ENCODE results near the gene NFXL1.
"Not testable (repeated sequence)": the region's sequence is repeated elsewhere in the genome, so short reads cannot be mapped to it uniquely, and the experiment has no call there.

The NFXL1 gene

GRCh38 chr4:47914220-47914925 is at the start of gene NFXL1:
Gene NFXL1, minus strand, starts transcription at chr4:47914583. Its CDS starts 380 bp downstream, at chr4:47914203.
- peak within 1 kb of the TSS; percentile 96 for H3K27ac Mint-ChIP-seq
- ATAC-seq (peak; percentile 98), DNase-seq (ENCODE audit: low spot score in 2 of 2) (peak; percentile 78 to 95)
- no peaks in the 10 kb centered on the region for H3K9me3 Mint-ChIP-seq
- H3K36me3 Mint-ChIP-seq = peaks cover 48% of the 10 kb centered on the region
- H3K4me1 Mint-ChIP-seq = peaks cover 23% of the 10 kb centered on the region
- H3K4me3 Mint-ChIP-seq = peak within 1 kb of the TSS; percentile 93

- DNase-seq (ENCODE audit: low spot score in 2 of 2) (no peak), ATAC-seq (no peak)
- H3K27ac Mint-ChIP-seq = no peak overlapping the region
- no peaks in the 10 kb centered on the region for H3K4me1 Mint-ChIP-seq
- H3K36me3 Mint-ChIP-seq = no peaks in the 10 kb centered on the region
- H3K4me3 Mint-ChIP-seq = no peak overlapping the region
- H3K9me3 Mint-ChIP-seq = no peaks in the 10 kb centered on the region
These were observed 40.3 kb upstream of the NFXL1 start for GRCh38 chr4:47954677-47955076.

GRCh38 chr4:47954245-47954644 is 39.9 kb upstream of the NFXL1 start:
- Mint-ChIP-seq H3K36me3 (no peaks in the 10 kb centered on the region), H3K4me1 (no peaks in the 10 kb centered on the region), H3K9me3 (no peaks in the 10 kb centered on the region), H3K27ac (no peak overlapping the region), H3K4me3 (no peak overlapping the region)
- DNase-seq (ENCODE audit: low spot score in 2 of 2) = no peak
- no peak for ATAC-seq

GRCh38 chr4:47945930-47946726 is 31.7 kb upstream of the NFXL1 start:
- H3K27ac Mint-ChIP-seq = no peak overlapping the region
- H3K4me1 Mint-ChIP-seq = no peaks in the 10 kb centered on the region
- no peaks in the 10 kb centered on the region for H3K36me3 Mint-ChIP-seq
- H3K9me3 Mint-ChIP-seq = no peaks in the 10 kb centered on the region
- DNase-seq (ENCODE audit: low spot score in 2 of 2) = no peak
- ATAC-seq = no peak
- no peak overlapping the region for H3K4me3 Mint-ChIP-seq

- no peak overlapping the region for H3K4me3 Mint-ChIP-seq
- no peaks in the 10 kb centered on the region for H3K4me1 Mint-ChIP-seq
- ATAC-seq (no peak), DNase-seq (ENCODE audit: low spot score in 2 of 2) (no peak)
- H3K27ac Mint-ChIP-seq = no peak overlapping the region
- no peaks in the 10 kb centered on the region for H3K9me3 Mint-ChIP-seq
- no peaks in the 10 kb centered on the region for H3K36me3 Mint-ChIP-seq
These were observed 27.9 kb upstream of the NFXL1 start for GRCh38 chr4:47942081-47942819.

- ATAC-seq (no peak), DNase-seq (ENCODE audit: low spot score in 2 of 2) (no peak)
- Mint-ChIP-seq H3K36me3 (no peaks in the 10 kb centered on the region), H3K4me3 (no peak overlapping the region), H3K4me1 (no peaks in the 10 kb centered on the region), H3K27ac (no peak overlapping the region), H3K9me3 (no peaks in the 10 kb centered on the region)
These were observed 25.1 kb upstream of the NFXL1 start for GRCh38 chr4:47939456-47939855.

- H3K4me1 Mint-ChIP-seq = no peaks in the 10 kb centered on the region
- no peak overlapping the region for H3K4me3 Mint-ChIP-seq
- no peak overlapping the region for H3K27ac Mint-ChIP-seq
- no peak for DNase-seq (ENCODE audit: low spot score in 2 of 2)
- no peaks in the 10 kb centered on the region for H3K36me3 Mint-ChIP-seq
- no peaks in the 10 kb centered on the region for H3K9me3 Mint-ChIP-seq
- ATAC-seq = no peak
These were observed 22.0 kb upstream of the NFXL1 start for GRCh38 chr4:47936336-47936735.

DNA sequence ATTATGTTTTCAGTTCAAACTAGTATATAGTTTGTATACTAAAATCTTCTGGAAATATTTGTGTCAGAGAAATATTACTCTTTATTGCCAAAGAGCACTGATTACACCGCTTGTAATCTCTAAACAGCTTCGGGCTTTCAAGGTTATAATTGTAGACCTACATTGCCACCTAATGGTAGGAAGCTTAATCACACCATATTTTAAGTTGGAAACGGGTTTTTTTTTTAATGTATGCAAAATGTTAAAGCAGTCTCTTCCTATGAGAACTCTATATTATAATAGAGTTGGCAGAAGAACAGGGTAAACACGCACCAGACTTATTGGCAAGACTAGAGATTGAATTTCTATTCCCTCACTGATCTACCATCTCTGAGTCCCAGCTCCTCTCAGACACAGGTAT is 19.5 kb upstream of the NFXL1 start:
- no peak overlapping the region for H3K4me3 Mint-ChIP-seq
- no peaks in the 10 kb centered on the region for H3K9me3 Mint-ChIP-seq
- no peaks in the 10 kb centered on the region for H3K4me1 Mint-ChIP-seq
- H3K36me3 Mint-ChIP-seq = no peaks in the 10 kb centered on the region
- H3K27ac Mint-ChIP-seq = no peak overlapping the region
- DNase-seq (ENCODE audit: low spot score in 2 of 2) = no peak
- peak; percentile 28 for ATAC-seq

DNA sequence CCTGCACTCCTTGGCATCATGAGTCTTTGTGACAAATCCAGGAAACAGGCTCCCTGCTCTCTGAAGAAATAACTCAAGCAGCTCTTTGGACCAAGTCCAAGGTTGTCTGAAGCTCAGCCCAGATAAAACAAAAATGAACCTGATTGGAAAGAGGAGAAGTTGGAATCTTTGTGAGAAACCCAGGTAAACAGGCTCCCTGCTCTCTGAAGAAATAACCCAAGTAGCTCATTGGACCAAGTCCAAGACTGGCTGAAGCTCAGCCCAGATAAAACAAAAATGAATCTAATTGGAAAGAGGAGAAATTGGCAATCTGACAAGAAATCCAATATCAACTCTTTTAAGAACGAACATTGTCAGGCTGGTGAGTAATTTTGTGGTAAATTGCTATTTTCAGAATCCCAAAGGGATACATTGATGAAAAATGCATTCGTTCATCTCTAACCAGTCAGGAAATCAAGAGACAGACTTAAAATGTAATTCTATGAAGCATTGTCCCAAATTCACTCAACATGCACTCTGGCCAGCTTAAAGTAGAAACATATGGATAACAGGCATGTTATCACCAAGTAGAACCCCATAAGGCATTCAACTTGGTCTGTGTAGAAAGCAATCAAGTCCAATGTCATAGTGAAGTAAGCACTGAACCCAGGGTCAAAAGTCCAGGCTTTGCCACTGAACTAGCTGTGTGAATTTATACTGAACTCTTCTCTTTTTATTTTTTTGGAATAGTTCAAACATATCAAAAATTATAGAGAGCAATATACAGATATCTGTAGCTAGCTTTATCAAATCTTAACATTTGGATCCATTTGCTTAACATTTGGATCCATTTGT is 16.8 kb upstream of the NFXL1 start:
- DNase-seq (ENCODE audit: low spot score in 2 of 2) = no peak
- no peaks in the 10 kb centered on the region for H3K9me3 Mint-ChIP-seq
- peaks cover 7% of the 10 kb centered on the region for H3K4me1 Mint-ChIP-seq
- ATAC-seq = no peak
- H3K36me3 Mint-ChIP-seq = no peaks in the 10 kb centered on the region
- H3K27ac Mint-ChIP-seq = no peak overlapping the region
- H3K4me3 Mint-ChIP-seq = no peak overlapping the region

DNA sequence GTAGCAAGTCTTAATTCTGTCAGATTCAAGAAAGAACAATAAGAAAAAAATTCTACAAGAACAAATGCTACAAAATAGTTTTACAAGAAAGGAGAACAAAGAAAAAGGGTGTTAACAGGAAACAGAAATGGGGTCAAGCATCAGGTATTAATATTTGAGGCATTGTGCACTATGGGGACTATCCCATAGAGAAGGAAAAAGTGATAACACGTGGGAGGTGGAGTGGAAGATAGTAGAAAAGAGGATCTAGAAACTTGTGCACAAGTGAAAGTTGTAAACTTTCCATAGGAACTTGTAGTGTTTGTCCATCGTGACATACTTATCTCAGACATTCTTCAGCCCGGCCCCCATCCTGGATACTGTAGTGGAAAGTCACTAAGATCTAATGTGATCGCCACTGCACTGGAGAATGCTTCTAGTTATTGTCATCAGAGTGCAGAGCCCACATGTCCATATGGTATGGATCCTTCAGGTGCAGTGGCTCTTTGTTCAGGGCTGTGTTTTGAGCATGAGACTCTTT is 15.4 kb upstream of the NFXL1 start:
- DNase-seq (ENCODE audit: low spot score in 2 of 2) (no peak), ATAC-seq (no peak)
- H3K4me1 Mint-ChIP-seq = peaks cover 7% of the 10 kb centered on the region
- no peaks in the 10 kb centered on the region for H3K36me3 Mint-ChIP-seq
- no peaks in the 10 kb centered on the region for H3K9me3 Mint-ChIP-seq
- H3K4me3 Mint-ChIP-seq = no peak overlapping the region
- no peak overlapping the region for H3K27ac Mint-ChIP-seq

DNA sequence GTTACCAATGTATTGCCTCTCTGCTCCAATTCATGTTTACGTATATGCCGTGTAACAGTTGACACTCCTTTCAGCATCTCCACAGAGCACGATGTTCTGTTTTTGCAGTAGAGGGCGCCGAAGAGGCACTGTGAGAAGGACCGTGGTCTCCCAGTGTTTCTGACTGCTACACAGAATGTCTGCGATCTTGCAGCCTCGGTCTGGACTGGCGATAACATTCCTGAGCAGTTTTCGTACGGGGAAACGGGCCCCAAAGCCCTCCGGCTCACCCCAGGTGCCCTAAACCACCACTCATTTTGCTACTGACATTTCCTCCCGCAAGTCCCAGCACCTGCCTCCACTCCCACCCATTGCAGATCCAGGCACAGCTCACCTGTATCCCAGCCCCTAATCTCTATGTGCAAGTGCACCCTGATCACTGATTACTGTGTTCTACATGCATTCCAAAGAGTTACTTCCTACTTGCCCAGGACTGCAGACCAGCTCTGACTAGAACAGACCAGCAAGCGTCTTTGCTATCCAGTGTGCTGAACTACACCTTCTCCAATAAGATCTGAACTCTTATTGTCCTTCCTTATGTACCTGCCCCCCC is 12.4 kb upstream of the NFXL1 start:
- no peak overlapping the region for H3K27ac Mint-ChIP-seq

DNA sequence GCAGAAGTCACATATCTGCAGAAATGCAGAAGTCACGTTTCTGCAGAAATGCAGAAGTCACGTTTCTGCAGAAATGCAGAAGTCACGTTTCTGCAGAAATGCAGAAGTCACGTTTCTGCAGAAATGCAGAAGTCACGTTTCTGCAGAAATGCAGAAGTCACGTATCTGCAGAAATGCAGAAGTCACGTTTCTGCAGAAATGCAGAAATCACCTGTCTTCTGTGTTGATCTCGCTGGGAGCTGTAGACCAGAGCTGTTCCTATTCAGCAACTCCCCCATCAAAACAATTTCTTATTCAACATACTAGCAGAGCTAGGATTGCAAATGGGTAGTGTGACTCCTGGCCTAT is 8.9 kb upstream of the NFXL1 start:
- H3K9me3 Mint-ChIP-seq; H3K36me3 Mint-ChIP-seq; DNase-seq (ENCODE audit: low spot score in 2 of 2); ATAC-seq; H3K4me3 Mint-ChIP-seq; H3K27ac Mint-ChIP-seq; H3K4me1 Mint-ChIP-seq: not testable (repeated sequence)

More for the DNA sequence above, 12.4 kb upstream of the NFXL1 start:
- Mint-ChIP-seq H3K4me3 (peak overlapping the region; percentile 39), H3K4me1 (peaks cover 7% of the 10 kb centered on the region), H3K36me3 (no peaks in the 10 kb centered on the region), H3K9me3 (no peaks in the 10 kb centered on the region)
- peak; percentile 92 for ATAC-seq
- DNase-seq (ENCODE audit: low spot score in 2 of 2) = peak; percentile 20 to 58

- not testable (repeated sequence) for H3K27ac Mint-ChIP-seq; H3K36me3 Mint-ChIP-seq; DNase-seq (ENCODE audit: low spot score in 2 of 2); H3K4me1 Mint-ChIP-seq; H3K9me3 Mint-ChIP-seq; H3K4me3 Mint-ChIP-seq; ATAC-seq
These were observed 8.3 kb upstream of the NFXL1 start for GRCh38 chr4:47922436-47923260.

GRCh38 chr4:47917163-47917562 is 2.8 kb upstream of the NFXL1 start:
- H3K9me3 Mint-ChIP-seq; ATAC-seq; H3K27ac Mint-ChIP-seq; H3K4me3 Mint-ChIP-seq; DNase-seq (ENCODE audit: low spot score in 2 of 2): not testable (repeated sequence)
- Mint-ChIP-seq H3K36me3 (peaks cover 20% of the 10 kb centered on the region), H3K4me1 (peaks cover 23% of the 10 kb centered on the region)
